ENCODE results near the gene KLF15.

The KLF15 gene

DNA sequence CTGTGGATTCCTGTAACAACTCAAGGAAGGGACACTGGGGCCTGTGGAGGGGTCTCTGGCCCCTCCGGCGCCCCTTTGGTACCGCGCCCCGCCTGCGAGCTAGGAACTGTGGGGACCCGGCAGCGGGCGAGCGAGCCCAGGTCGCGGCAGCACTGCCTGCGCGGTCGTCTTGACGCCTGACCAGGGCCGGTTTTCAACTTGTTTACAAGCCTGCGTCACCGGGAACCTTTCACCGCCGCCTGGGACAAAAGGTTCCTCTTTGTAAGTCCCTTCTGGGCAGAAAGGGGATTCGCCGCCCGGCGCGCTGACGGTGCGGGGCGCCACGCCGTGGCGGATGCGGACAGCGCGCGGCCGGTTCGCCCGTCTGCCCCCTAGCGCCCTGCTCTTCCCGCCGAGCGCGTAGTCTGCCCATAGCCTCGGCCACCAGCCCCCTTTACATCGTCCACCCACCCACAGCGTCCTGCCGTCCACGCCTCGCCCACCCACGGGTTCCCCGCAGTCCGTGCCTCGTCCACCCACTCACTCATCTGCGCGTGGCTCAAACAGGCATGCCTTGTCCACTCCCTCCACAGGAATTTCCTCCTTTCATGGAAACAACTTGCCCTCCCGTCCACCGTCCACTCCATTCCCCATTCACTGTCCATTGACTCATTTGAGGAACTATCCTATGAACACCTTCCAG is 32.0 kb upstream of the KLF15 start:
- DNase-seq: peak; percentile 86

DNA sequence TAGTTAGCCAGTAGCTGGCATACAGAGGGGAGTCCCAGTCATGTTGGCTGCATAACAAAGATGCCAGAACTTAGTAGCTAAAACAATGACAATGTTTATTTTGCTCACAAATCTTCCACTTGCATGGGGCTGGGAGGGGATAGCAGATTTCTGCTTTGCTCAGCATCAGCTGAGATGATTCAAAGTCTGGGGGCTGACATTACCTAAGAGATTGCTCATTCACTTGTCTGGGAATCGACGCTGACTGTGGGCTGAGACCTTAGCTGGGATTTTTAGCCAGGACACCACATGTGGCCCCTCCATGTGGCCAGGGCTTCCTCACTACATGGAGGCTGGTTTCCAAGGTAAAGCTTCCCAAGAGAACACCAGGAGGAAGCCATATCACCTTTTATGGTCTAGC is 24.8 kb upstream of the KLF15 start:
- no peak for DNase-seq

DNA sequence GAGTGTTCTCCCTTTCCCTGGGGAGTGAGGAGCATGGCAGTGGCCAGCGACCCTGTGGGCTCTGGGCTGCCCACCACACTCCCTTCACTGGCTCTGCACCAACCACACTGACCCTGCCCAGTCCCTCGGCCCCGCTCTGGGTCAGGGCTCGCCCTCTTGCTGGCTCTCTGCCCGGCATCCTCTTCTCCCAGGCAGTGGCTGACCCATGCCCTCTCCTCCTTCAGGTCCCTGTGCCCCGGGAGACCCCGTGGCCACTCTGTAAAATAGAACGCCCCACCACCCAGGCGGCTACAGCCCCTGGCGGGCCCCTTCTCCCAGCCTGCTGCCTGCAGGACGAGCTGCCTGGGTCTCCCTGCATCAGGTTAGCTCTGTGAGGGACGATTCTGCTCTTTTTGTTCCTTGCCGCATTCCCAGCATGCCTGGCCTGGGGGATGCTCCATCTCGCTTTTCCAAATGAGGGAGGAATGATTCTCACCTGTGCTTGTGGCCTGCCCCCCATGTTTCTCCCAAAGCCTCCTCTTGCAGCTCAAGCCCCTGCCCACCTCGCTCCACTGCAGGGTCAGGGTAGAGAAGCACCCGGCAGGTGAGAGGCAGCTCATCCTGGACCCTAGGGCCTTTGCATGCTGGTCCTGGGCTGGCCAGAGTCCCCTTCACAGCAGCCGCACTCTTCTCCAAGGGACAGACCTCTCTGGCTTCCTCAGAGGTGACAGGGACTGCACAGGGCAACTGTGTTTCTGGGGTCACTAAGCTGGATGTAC is 23.0 kb upstream of the KLF15 start:
- DNase-seq: no peak

DNA sequence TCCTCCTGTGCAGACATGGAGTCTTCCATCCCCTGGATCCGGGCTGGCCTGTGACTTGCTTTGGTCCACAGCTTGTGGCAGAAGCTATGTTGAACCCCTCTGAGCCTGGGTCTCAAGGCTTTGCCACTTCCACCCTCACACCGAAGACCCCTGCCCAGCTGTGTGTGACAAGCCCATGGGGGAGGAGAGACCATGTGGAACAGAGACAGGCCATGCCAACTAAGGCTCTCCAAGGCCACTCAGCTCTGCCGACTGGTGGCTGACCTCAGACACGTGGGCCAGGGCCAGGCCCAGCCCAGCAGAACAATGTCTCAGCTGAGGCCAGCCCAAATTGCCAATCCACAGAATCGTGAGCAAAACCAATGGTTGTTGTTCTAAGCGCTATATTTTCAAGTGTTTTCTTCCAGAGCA is 21.1 kb upstream of the KLF15 start:
- no peak for DNase-seq

DNA sequence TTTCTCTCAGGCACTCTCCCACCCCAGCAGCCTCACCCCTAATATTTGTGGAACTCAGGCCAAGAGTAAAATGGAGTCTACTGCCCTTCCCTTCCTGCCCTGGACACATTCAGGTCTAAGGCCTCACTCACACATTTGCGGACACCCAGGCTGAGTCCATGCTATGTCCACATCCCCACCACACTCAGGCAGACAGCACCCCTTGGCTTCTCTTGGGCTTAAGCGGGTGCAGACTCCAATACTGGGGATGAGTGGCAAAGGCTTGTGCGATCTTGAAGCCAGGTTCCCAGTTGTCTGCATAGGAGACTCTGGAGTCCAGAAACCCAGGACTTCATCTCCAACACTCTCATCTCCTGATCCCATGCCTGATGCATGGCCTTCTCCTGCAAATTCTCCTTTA is 20.0 kb upstream of the KLF15 start:
- no peak for DNase-seq

DNA sequence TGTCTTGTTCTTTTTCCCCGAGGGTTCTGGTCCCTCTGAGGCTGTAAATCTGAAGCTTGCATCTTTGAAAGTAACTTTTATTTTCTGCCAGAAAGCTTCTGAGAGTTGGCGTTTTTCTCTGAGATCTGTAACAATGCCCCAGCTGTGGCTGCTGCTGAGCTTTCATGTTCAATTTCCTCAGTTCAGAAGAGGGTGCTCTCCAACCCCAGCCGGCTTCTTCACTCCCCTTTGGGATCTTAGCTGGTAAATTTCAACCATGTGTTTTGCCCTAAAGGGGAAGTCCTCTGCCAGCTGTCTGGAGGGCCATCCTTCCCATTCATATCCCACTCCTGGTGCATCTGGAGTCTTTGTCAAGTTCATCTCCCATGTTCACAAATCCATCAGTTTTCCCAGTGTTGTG is 19.2 kb upstream of the KLF15 start:
- no peak for DNase-seq

DNA sequence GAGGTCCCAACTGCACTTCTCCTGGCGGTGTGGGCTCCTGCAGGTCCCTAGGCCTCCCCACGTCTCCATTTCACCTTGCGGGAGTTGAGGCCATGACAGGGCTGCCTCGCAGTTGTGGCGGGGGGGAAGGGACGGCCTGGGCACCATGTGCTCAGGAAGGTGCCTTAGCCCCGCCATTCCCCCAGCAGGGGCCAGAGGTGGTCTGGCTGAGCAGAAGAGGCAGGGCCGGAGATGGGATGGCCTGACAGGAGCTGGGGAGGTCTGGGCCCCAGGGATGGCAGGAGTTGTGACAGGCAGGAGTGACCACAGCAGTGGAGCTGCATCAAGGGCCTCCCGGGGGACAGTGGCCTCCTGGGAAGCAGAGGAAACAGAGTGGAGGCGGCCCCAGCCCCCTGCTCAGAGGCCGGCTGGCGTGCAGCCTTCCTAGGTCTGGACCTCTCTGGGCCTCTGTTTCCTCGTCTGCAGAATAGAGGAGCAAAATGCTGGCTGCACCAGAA is 18.7 kb upstream of the KLF15 start:
- no peak for DNase-seq

DNA sequence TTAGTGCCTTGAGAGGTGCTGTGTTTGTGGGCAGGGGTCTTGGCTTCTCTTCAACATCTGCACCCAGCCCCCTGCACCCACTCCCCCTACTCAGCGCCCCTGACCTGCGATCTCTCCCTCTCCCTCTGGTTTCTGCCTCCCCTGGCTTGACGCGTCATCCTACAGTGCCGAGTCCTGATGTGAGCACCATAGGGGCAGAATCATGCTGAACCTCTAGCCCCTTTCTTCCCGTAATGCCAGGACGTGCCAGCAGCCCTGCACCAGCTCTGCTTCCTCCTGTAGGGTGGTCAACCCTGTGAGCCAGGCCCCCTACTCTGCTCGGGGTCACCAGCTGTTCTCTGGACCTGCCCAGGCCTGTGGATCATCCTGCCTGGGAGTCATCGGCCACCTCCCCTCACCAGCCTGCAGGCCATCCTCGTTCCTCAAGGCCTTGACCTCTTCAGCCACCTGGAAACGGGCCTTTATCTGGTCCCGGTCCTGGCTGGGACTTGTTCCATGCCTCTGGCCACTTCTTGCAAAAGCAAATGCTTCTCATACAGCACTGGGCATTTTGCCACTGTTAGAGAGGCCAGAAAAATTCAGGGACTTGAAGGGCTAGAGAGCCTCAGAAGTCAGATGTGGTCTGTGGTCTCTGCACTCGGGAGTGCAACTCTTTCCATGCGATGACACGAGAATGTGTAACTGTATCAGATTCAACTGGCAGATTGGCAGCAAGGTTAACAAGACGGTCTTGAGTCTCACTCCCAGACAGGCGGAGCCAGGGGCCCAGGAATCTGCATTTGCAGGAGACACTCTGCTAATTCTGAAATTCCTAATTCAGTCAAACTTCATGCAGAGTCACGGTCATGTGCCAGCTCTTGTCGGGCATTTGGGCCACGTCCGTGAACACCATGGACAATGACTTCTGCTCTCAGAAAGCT is 16.7 kb upstream of the KLF15 start:
- DNase-seq: no peak

DNA sequence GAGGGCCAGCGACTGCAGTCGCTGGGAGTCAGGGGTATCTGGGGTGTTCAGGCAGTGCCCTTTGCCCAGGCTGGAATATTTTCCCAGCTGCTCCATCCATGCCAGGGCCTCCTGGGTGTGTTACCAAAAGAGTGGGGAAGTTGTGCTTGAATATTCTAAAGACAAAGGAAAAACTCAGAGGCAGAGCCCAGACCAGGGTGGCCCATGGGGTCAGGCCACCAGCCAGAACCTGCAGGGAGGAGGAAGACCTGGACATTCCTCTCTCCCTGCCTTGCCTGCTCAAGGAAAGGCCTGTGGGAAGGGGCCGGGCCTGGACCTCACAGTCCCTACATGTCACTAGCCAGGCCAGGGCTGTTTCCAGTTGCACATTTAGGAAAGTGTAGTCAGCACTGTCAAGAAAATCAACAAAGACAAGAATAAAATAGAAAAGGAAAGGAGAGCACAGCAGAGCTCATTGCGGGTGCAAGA is 16.0 kb upstream of the KLF15 start:
- DNase-seq: no peak

DNA sequence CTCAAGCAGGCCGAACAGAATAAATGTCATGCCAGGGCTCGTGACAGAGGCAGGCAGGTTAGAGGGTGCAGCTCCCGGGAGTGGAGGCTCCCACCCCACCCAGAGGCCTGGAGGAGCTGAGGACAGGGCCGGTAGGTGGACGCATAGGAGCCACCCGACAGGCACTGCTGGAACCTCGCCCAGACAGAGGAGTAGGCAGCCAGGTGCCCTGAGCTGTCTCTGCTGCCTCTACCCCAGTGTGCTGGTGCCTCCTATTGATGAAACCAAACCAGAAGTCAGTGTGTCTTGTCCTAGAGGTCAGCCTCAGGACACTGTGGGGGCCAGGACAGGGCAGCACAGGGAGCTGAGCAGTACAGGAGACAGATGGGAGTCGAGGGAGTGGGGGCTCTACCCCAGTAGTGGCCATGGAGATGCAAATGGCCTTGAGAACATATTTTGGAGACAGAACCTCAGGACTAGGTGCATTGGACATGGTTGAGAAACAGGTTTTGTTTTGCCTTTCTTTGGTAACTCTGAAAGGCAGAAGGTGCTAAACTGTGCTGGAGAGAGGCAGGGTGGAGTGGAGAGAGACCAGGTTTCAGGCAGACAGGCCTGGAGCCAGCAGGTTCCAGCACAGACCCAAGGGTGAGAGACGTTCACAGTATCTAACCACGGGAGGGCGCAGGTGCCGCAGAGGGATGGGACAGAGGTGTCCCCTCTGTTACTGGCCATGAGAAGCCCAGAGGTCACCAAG is 15.4 kb upstream of the KLF15 start:
- DNase-seq: no peak

DNA sequence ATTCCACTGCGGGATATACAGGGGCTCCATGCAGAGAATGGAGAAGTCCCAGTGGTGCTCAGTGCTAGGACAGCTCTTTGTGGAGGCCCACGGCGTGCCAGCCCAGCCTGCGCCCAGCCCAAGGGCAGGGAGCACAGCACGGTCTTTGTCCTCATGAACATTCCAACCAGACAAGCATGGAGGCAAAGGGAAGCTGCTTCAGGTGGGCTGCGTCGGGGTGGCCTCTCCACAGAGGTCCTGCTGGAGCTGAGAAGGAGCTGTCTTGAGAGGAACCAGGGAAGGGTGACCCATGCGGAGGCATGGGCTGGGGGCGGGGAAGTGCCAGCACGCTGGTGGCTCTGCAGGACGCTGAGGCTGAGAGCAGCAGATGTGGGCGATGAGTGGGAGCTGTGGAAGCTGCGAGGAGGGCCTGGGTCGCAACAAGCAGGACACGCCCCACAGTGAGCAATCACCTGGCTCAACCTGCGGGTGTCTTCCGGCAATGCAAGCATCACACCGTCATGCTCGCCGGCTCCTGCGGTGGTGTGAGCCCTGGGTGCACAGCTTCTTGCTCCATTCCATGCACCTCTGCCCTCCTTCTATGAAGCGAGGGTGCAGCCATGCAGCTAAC is 14.0 kb upstream of the KLF15 start:
- DNase-seq: no peak

DNA sequence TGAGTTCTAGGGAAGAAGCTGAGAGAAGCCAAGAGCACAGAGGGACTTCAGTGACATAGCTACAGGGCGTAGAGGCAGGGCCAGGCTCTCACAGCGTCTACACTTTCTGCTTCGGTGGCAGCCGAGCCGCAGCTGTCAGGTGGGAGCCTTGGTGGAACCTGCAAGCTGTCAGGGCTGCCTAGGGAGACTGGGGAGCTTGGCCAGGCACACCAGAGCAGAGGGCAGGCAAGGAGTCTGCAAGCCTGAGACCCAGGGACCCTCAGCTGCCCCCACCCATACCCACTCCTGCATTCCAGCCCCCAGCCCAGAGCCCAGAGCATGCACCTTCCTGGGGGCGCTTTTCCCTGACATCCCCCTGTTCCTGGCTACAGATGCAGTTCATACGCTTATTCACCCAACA is 13.4 kb upstream of the KLF15 start:
- DNase-seq: no peak

DNA sequence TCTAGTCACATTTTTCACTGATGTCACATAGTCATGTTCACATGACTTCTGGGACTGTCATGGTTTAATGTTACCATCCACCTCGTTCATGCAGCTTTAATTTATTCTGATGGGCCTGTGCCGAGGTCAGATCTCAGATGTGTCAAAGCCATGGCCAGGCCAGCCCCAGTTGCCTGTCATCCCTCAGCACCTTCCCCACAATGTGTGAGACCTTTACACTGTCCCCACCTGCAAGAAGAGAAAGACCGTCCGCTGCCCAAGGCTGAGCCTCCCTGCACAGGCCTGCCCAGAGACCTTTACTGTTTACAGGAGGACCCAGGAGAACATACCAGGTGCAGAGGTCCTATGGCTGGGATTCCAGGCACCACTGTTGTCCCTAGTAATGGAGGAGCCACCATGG is 12.8 kb upstream of the KLF15 start:
- no peak for DNase-seq

DNA sequence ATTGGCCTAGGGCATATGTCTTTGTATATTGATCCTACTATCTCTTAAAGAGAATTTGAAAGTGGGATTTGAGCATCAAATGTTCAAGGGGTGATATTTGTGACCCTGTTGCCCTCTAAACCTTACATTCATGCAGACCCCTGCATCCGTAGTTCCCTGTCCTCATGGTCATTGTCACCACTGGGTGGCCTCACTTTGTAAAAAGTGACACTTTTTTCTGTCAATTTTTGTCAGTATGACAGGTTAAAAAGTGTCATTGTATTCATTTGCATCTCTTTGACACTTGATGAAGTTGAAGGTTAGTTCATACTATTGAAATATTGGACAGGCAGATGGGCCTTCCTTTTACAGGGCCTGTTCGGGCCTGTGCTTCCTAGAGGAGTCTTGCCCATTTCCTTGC is 12.3 kb upstream of the KLF15 start:
- no peak for DNase-seq

DNA sequence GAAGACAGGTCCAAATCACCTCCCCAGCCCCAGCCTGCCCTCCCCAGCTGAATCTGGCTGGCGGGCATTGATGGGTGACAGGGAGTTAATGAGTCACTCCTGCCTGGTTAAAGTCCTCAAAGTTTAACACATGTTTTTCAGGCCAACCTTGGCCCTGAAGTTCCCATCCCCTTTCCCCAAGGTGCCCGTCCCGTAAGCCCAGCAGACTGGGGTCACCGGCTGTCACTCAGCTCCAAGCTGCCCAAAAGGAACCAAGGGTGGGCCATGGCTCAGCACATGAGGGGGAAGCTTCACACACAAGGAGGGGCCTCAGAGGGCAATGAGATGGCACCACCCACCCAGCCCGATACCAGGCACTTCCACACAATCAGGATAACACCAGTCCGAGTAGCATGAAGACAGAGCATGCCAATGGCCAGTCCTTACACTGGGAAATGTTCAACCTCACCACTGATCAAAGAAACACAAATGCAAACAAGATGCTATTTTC is 10.2 kb upstream of the KLF15 start:
- DNase-seq: no peak

DNA sequence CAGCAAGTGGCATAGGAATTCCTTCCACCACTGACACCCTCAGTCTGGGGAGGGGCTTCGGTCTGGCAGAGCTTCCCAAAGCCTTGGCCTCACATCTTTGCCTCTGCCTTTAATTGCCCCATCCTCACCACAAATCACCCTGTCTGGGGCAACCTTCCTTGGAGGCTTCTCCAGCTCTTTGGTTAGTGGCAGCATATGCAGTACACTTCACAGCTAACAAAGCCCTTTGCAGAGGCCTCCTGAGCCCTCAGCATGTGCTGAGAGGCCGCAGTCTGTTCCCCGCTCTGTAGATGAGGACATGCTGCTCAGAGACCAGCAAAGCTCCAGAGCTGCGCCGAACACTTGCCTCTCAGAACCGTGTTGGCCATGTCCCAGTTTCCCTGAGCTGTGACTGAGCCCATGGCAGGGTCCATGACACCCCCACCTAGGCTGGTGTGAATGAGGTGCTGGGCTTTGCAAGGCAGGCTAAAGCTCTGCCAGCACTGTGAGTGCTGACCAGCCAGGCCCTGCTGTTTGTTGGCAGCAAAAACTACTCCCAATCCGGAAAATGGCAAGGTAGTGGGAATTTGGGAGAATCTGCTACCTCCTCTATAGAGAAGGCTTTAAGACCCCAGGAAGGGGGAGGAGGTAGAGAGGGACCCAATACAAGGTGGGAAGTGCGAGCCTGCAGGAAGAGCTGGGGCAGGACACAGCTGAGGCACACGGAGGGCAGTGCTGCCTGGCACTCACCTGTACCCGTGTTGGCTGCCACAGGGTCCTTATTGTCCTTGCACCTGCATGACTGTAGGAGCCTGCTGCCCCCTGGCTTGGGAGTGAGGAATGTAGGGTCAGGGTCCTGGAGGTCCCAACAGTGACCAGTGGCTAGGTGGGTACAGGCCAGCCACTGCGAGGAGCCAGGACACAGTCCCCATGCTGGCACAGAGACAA is 8.4 kb upstream of the KLF15 start:
- DNase-seq: no peak

DNA sequence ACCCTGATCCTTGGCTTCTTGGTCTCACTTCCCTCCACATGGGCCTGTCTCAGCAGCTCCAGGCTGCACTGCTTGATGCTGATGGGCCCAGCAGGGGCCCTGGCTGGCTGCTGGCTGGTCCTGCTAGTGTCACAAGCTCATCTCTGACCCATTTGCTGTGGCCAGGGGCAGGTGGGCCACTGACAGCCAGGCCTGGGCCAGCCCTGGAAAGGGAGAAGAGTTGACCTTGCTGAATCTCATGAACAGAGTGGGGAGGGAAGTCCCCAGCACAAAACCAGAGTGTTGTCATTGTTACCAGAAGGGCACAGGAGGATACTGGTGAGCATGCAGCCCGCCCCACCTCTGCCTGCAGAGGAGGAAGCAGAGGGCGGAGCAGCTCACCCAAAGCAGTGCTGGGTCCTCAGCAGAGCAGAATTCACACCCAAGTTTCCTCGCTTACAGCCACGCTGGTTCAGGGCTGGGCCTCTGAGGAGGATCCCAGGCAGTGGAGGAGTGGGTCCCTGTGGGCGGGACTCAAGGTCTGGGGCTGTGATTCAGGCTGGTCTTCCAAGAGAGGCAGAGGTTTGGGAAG is 7.6 kb upstream of the KLF15 start:
- no peak for DNase-seq

DNA sequence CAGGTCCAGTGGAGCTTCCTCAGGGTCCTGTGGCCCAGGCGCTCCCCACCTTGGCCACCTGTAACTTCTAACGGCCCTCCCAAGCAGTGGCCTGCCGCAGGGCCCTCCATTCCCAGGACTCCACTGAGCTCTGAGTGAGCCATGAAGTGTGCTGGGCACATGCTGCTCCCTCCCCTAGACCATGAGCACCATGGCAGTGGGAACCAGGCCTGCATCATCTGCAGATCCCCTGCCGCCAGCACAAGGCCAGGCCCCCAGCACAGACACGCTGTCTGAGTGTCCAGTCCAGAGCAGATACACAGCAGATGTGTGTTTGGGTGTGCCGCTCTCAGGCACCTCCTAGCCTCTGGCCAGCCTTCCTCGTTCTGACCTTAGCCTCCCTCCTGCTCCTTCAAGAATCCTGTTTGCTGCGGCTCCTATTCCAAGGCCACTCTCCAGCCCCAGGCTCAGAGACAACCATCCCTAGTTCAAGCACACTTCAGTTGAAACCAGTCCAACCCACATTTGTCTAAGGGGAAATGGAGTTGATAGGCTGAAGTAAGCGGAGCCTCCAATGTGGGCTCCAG is 7.0 kb upstream of the KLF15 start:
- DNase-seq: no peak

DNA sequence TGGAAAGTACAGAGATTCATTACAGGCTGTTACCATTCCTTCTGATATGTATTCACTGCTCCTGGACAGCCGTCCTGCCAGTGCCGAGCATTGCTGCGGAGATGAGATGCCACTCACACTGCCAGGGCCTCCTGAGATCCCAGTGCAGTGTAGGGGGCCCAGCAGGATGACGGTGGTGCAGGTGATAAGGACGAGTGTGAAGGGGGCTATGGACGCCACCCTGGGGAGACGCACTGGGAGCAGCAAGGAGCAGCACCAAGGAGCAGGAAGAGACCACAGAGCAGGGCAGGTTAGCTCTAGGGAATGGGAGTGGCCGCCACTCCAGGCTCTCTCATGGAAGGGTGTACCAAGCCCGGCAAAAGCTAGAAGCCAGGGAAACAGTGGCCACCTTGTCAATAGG is 4.0 kb upstream of the KLF15 start:
- DNase-seq: no peak

DNA sequence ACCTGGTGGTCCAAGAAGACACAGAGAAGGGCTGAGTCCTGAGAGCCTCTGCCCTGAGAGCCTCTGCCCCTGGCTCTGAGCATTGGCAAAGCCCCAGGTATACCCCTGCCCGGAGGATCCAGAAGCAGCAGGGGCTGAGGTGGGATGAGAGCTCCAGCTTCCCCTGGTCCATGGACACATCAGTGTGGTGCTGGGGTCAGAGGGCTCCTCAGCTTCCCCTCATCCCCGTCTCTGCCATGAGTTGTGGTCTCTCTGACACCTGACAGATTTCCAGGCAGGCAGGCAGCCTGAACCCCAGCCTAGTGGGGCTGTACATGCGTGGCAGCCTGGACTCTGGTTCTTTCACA is 3.5 kb upstream of the KLF15 start:
- DNase-seq: no peak

All from right forelimb (tissue), 1 donor.